Mucosa of stomach (tissue), 1 donor: Measurements from ENCODE around the gene LHPP.

Source experiments
- H3K27me3 ChIP-seq: one replicate; pipeline ENCODE4 v1.7.0; 2013; ENCODE audit warnings: mild to moderate bottlenecking, low read length; ENCODE audit not compliant: control insufficient read depth, insufficient read depth
- H3K36me3 ChIP-seq: one replicate; pipeline ENCODE4 v1.7.0; 2013; ENCODE audit warnings: low read length; ENCODE audit not compliant: control insufficient read depth, insufficient read depth
- H3K4me1 ChIP-seq: one replicate; pipeline ENCODE4 v1.7.0; 2013; ENCODE audit warnings: mild to moderate bottlenecking, low read length; ENCODE audit not compliant: control insufficient read depth, insufficient read depth
- H3K4me3 ChIP-seq: one replicate; pipeline ENCODE4 v1.7.0; 2013; ENCODE audit warnings: low read length
- H3K9ac ChIP-seq: one replicate; pipeline ENCODE4 v1.7.0; 2013; ENCODE audit warnings: mild to moderate bottlenecking, low read length, moderate library complexity
- H3K9me3 ChIP-seq: one replicate; pipeline ENCODE4 v1.7.0; 2013; ENCODE audit warnings: mild to moderate bottlenecking, low read length, moderate library complexity; ENCODE audit not compliant: control insufficient read depth
- donor health status: Pancreatic carcinoma.

LHPP gene

GRCh38 chr10:124658591-124659242 lies 197.1 kb downstream of the LHPP start:
- Histone ChIP-seq H3K27me3 (no peaks in the 10 kb centered on the region), H3K9me3 (no peaks in the 10 kb centered on the region), H3K4me1 (peaks cover 20% of the 10 kb centered on the region), H3K36me3 (peaks cover 12% of the 10 kb centered on the region), H3K9ac (no peak overlapping the region), H3K4me3 (no peak overlapping the region)

- Histone ChIP-seq H3K4me1 (peaks cover 19% of the 10 kb centered on the region), H3K9me3 (no peaks in the 10 kb centered on the region), H3K36me3 (peaks cover 12% of the 10 kb centered on the region), H3K9ac (no peak overlapping the region), H3K27me3 (no peaks in the 10 kb centered on the region), H3K4me3 (no peak overlapping the region)
Measured at GRCh38 chr10:124659380-124659779, 197.8 kb downstream of the LHPP start.

- Histone ChIP-seq H3K9ac (no peak overlapping the region), H3K36me3 (peaks cover 12% of the 10 kb centered on the region), H3K4me1 (peaks cover 19% of the 10 kb centered on the region), H3K9me3 (no peaks in the 10 kb centered on the region), H3K27me3 (no peaks in the 10 kb centered on the region), H3K4me3 (no peak overlapping the region)
Measured at GRCh38 chr10:124660404-124661125, 198.9 kb downstream of the LHPP start.

- Histone ChIP-seq H3K36me3 (peaks cover 5% of the 10 kb centered on the region), H3K9me3 (no peaks in the 10 kb centered on the region), H3K9ac (no peak overlapping the region), H3K4me1 (peaks cover 29% of the 10 kb centered on the region), H3K27me3 (no peaks in the 10 kb centered on the region), H3K4me3 (no peak overlapping the region)
Measured at GRCh38 chr10:124661660-124662180, 200.1 kb downstream of the LHPP start.

- Histone ChIP-seq H3K4me1 (peaks cover 44% of the 10 kb centered on the region), H3K36me3 (peaks cover 5% of the 10 kb centered on the region), H3K9me3 (no peaks in the 10 kb centered on the region), H3K27me3 (no peaks in the 10 kb centered on the region), H3K9ac (no peak overlapping the region), H3K4me3 (no peak overlapping the region)
Measured at GRCh38 chr10:124663228-124663627, 201.6 kb downstream of the LHPP start.
